GM06990 (cell line): ENCODE results near the gene ASF1B.

Source experiments
- DNase-seq: peaks from one replicate; pipeline ENCODE4 v3.0.0-alpha.2; 2011; ENCODE audit not compliant: insufficient read length; ENCODE audit errors: extremely low read depth
- H3K27me3 ChIP-seq: replicated peaks from 2 replicates; pipeline ENCODE4 v1.6.0; 2011; ENCODE audit warnings: low read length; ENCODE audit not compliant: control insufficient read depth, insufficient read depth
- H3K36me3 ChIP-seq: 2 replicates; pipeline ENCODE4 v1.5.1; 2011; ENCODE audit warnings: low read length; ENCODE audit not compliant: control insufficient read depth, insufficient read depth
- H3K4me3 ChIP-seq: replicated peaks from 2 replicates; pipeline ENCODE4 v1.5.1; 2011; ENCODE audit warnings: low read depth, mild to moderate bottlenecking, control low read depth, low read length
- CTCF ChIP-seq: IDR thresholded peaks from 2 replicates; pipeline ENCODE4 v1.5.1; 2011; ENCODE audit warnings: low read length, control low read depth, mild to moderate bottlenecking, inconsistent platforms; ENCODE audit not compliant: insufficient read depth, poor library complexity, severe bottlenecking

ASF1B gene

GRCh38 chr19:14112051-14112808, 24.2 kb downstream of the ASF1B start:
- DNase-seq: no peak
- no peak for TF ChIP-seq CTCF
- H3K36me3 ChIP-seq: no peaks in the 10 kb centered on the region; the same call in 1 of the 2 replicates

GRCh38 chr19:14111486-14111885, 24.9 kb downstream of the ASF1B start:
- Histone ChIP-seq H3K36me3 (peaks cover 2% of the 10 kb centered on the region), H3K27me3 (no peaks in the 10 kb centered on the region), H3K4me3 (no peak overlapping the region)
- TF ChIP-seq CTCF: no peak
- no peak for DNase-seq

More at GRCh38 chr19:14112051-14112808, 24.2 kb downstream of the ASF1B start:
- H3K4me3 ChIP-seq: no peak overlapping the region
- no peaks in the 10 kb centered on the region for H3K27me3 ChIP-seq

- TF ChIP-seq CTCF: no peak
- Histone ChIP-seq H3K27me3 (no peaks in the 10 kb centered on the region), H3K36me3 (peaks cover 2% of the 10 kb centered on the region), H3K4me3 (no peak overlapping the region)
- no peak for DNase-seq
Observed at GRCh38 chr19:14110650-14111049, 25.7 kb downstream of the ASF1B start.

- TF ChIP-seq CTCF: no peak
- Histone ChIP-seq H3K36me3 (peaks cover 4% of the 10 kb centered on the region), H3K27me3 (no peaks in the 10 kb centered on the region), H3K4me3 (no peak overlapping the region)
- no peak for DNase-seq
Observed at GRCh38 chr19:14107581-14108461, 28.6 kb downstream of the ASF1B start.

- no peak for DNase-seq
- TF ChIP-seq CTCF: no peak
- Histone ChIP-seq H3K27me3 (no peaks in the 10 kb centered on the region), H3K36me3 (peaks cover 7% of the 10 kb centered on the region), H3K4me3 (no peak overlapping the region)
Observed at GRCh38 chr19:14106840-14107239, 29.5 kb downstream of the ASF1B start.
